H1 (cell line): ENCODE results near the gene TOM1L2. TPM values are rescaled to one million over a fixed set of nuclear protein-coding genes. Genes with fewer than 3 reads are reported as not detected.

ENCODE experiments used
- CTCF ChIA-PET: fragments of 300-600 bp; sonication (Branson Sonifier 250); formaldehyde crosslinking; loops from one replicate; lab custom pipeline; 2021; ENCODE audit not compliant: partially characterized antibody; lab: Charles Lee
- POLR2A ChIA-PET: fragments of 300-600 bp; sonication (Branson Sonifier 250); formaldehyde crosslinking; loops from one replicate; lab custom pipeline; 2021; ENCODE audit warnings: inconsistent platforms; ENCODE audit not compliant: partially characterized antibody; lab: Charles Lee
- DNase-seq, 2 experiments: peaks; one replicate each; pipeline versions ENCODE4 v3.0.0 to v3.0.0-alpha.2; 2010 to 2022; ENCODE audit warnings: low spot score in 2 of 2, low read depth in 1 of 2, mixed read lengths in 1 of 2
- FAIRE-seq: peaks from 2 replicates; lab custom pipeline; 2011; peaks lifted over from hg19 to GRCh38; lab: Jason Lieb, UNC
- H2AFZ ChIP-seq: 2 replicates; pipeline ENCODE4 v1.8.1; 2012; ENCODE audit warnings: low read length, inconsistent platforms
- H2AK5ac ChIP-seq: 2 replicates; pipeline ENCODE4 v1.6.1; 2013; ENCODE audit warnings: low read depth, low read length
- H2BK120ac ChIP-seq: replicated peaks from 2 replicates; pipeline ENCODE3; 2013; ENCODE audit warnings: low read depth, low read length, inconsistent platforms
- H2BK12ac ChIP-seq: 2 replicates; pipeline ENCODE4 v1.6.1; 2013; ENCODE audit warnings: low read depth, low read length
- H2BK15ac ChIP-seq: 2 replicates; pipeline ENCODE4 v1.6.1; 2013; ENCODE audit warnings: low read length
- H2BK20ac ChIP-seq: 2 replicates; pipeline ENCODE4 v1.6.1; 2013; ENCODE audit warnings: low read length
- H2BK5ac ChIP-seq: 2 replicates; pipeline ENCODE4 v1.6.1; 2013; ENCODE audit warnings: low read depth, low read length
- H3K14ac ChIP-seq: 2 replicates; pipeline ENCODE4 v1.6.1; 2013; ENCODE audit warnings: inconsistent platforms; ENCODE audit not compliant: insufficient read length
- H3K18ac ChIP-seq: 2 replicates; pipeline ENCODE4 v1.6.1; 2013; ENCODE audit warnings: low read length; ENCODE audit errors: extremely low read depth
- H3K23ac ChIP-seq: 2 replicates; pipeline ENCODE4 v1.6.1; 2013; ENCODE audit warnings: inconsistent platforms; ENCODE audit not compliant: insufficient read length
- H3K23me2 ChIP-seq: 2 replicates; pipeline ENCODE4 v1.6.1; 2013; ENCODE audit warnings: low read depth, low read length
- H3K27ac ChIP-seq: 2 replicates; pipeline ENCODE4 v1.6.1; 2011; ENCODE audit warnings: low read depth, low read length, inconsistent platforms
- H3K27me3 ChIP-seq, 4 experiments: replicated peaks in 1 of 4; 1 replicate in 1 of 4; 2 replicates in 3 of 4; pipeline versions ENCODE4 v1.6.1 to v1.8.1; 2011 to 2013; ENCODE audit warnings: low read length in 3 of 4, mild to moderate bottlenecking in 3 of 4, inconsistent platforms in 2 of 4, mixed read lengths in 2 of 4, moderate library complexity in 1 of 4; ENCODE audit not compliant: control insufficient read depth in 3 of 4, insufficient read depth in 3 of 4; ENCODE audit errors: extremely low read depth in 1 of 4
- H3K36me3 ChIP-seq, 4 experiments: 2 replicates each; pipeline versions ENCODE4 v1.6.1 to v1.8.1; 2011 to 2013; ENCODE audit warnings: mild to moderate bottlenecking in 4 of 4, low read length in 3 of 4, moderate library complexity in 2 of 4, control low read depth in 1 of 4, inconsistent platforms in 1 of 4; ENCODE audit not compliant: insufficient read depth in 4 of 4, control insufficient read depth in 2 of 4
- H3K4ac ChIP-seq: replicated peaks from 2 replicates; pipeline ENCODE3; 2013; ENCODE audit warnings: low read length, low read depth, mixed read lengths, inconsistent platforms; ENCODE audit not compliant: insufficient read length
- H3K4me1 ChIP-seq, 4 experiments: replicated peaks in 1 of 4; 1 replicate in 1 of 4; 2 replicates in 3 of 4; pipeline versions ENCODE4 v1.6.1 to v1.8.1; 2011 to 2013; ENCODE audit warnings: low read length in 3 of 4, inconsistent platforms in 2 of 4, mixed read lengths in 1 of 4; ENCODE audit not compliant: insufficient read depth in 4 of 4, control insufficient read depth in 3 of 4
- H3K4me2 ChIP-seq, 2 experiments: 2 replicates each; pipeline versions ENCODE4 v1.6.1 to v1.8.1; 2011 to 2013; ENCODE audit warnings: low read depth in 2 of 2, low read length in 2 of 2, control low read depth in 1 of 2, inconsistent platforms in 1 of 2, mild to moderate bottlenecking in 1 of 2; ENCODE audit not compliant: insufficient read depth in 1 of 2
- H3K4me3 ChIP-seq, 4 experiments: fragments of 200-600, 300-600 bp in 1 of 4; sonication (generic), shearing (Covaris generic), sonication (Bioruptor Twin) in 1 of 4; 2 replicates each; pipeline versions ENCODE4 v1.5.1 to v1.8.1; 2011 to 2016; ENCODE audit warnings: low read length in 4 of 4, low read depth in 3 of 4, control low read depth in 2 of 4, inconsistent platforms in 2 of 4, mild to moderate bottlenecking in 2 of 4, mixed read lengths in 1 of 4, moderate library complexity in 1 of 4; ENCODE audit not compliant: insufficient read depth in 2 of 4; ENCODE audit errors: extremely low read depth in 1 of 4
- H3K56ac ChIP-seq: replicated peaks from 2 replicates; pipeline ENCODE3; 2013; ENCODE audit warnings: low read depth, mild to moderate bottlenecking, mixed read lengths, low read length, inconsistent platforms; ENCODE audit not compliant: insufficient read length
- H3K79me1 ChIP-seq: 2 replicates; pipeline ENCODE4 v1.6.1; 2013; ENCODE audit warnings: low read depth, low read length, control low read depth
- H3K79me2 ChIP-seq, 2 experiments: 2 replicates each; pipeline versions ENCODE4 v1.6.1 to v1.8.1; 2012 to 2013; ENCODE audit warnings: low read length in 2 of 2, mild to moderate bottlenecking in 2 of 2, inconsistent platforms in 1 of 2; ENCODE audit not compliant: insufficient read depth in 2 of 2, control insufficient read depth in 1 of 2
- H3K9ac ChIP-seq, 4 experiments: replicated peaks in 1 of 4; 1 replicate in 1 of 4; 2 replicates in 3 of 4; pipeline versions ENCODE4 v1.6.1 to v1.8.1; 2011 to 2013; ENCODE audit warnings: low read depth in 3 of 4, low read length in 3 of 4, control low read depth in 2 of 4, mild to moderate bottlenecking in 2 of 4, moderate library complexity in 2 of 4, inconsistent platforms in 1 of 4; ENCODE audit errors: extremely low read depth in 1 of 4
- H3K9me3 ChIP-seq, 2 experiments: 2 replicates each; pipeline versions ENCODE4 v1.6.1 to v1.8.1; 2012 to 2013; ENCODE audit warnings: mild to moderate bottlenecking in 2 of 2, moderate library complexity in 2 of 2, control low read depth in 1 of 2, inconsistent platforms in 1 of 2, low read depth in 1 of 2, low read length in 1 of 2, mixed read lengths in 1 of 2; ENCODE audit not compliant: insufficient read depth in 2 of 2
- H4K20me1 ChIP-seq, 2 experiments: replicated peaks in 1 of 2; 2 replicates each; pipeline versions ENCODE3 to v1.8.1; 2011 to 2013; ENCODE audit warnings: inconsistent platforms in 2 of 2, low read length in 2 of 2, mild to moderate bottlenecking in 1 of 2; ENCODE audit not compliant: insufficient read depth in 2 of 2, control insufficient read depth in 1 of 2
- H4K5ac ChIP-seq: 2 replicates; pipeline ENCODE4 v1.6.1; 2013; ENCODE audit warnings: low read length, low read depth, mixed read lengths, inconsistent platforms; ENCODE audit not compliant: insufficient read length
- H4K8ac ChIP-seq: 2 replicates; pipeline ENCODE4 v1.8.0; 2013; ENCODE audit warnings: mild to moderate bottlenecking, moderate library complexity, low read length, inconsistent platforms; ENCODE audit not compliant: insufficient read depth; ENCODE audit errors: extremely low read depth
- H4K91ac ChIP-seq: replicated peaks from 2 replicates; pipeline ENCODE3; 2013; ENCODE audit warnings: low read length, mixed read lengths, inconsistent platforms; ENCODE audit not compliant: insufficient read length
- ATF3 ChIP-seq: IDR thresholded peaks from 2 replicates; pipeline ENCODE4 v1.6.1; 2011; ENCODE audit warnings: low read depth, mild to moderate bottlenecking, low read length; ENCODE audit not compliant: insufficient read depth
- FOSL1 ChIP-seq: IDR thresholded peaks from 2 replicates; pipeline ENCODE4 v1.6.1; 2011; ENCODE audit warnings: mild to moderate bottlenecking, low read depth, low read length, moderate library complexity; ENCODE audit not compliant: insufficient read depth
- HDAC2 ChIP-seq, 2 experiments: fragments of 300-600 bp in 1 of 2; sonication (generic) in 1 of 2; IDR thresholded peaks; 2 replicates each; pipeline ENCODE4 v1.6.1; 2011 to 2012; ENCODE audit warnings: low read depth in 2 of 2, low read length in 2 of 2, mild to moderate bottlenecking in 2 of 2, moderate library complexity in 2 of 2, borderline replicate concordance in 1 of 2, inconsistent platforms in 1 of 2
- POU5F1 ChIP-seq: IDR thresholded peaks from 2 replicates; pipeline ENCODE4 v1.6.1; 2011; ENCODE audit warnings: low read depth, mild to moderate bottlenecking, low read length, moderate library complexity
- RBBP5 ChIP-seq: IDR thresholded peaks from 2 replicates; pipeline ENCODE4 v1.7.1; 2012; ENCODE audit warnings: low read depth, mild to moderate bottlenecking, inconsistent platforms, low read length, moderate library complexity, borderline replicate concordance
- RFX5 ChIP-seq: IDR thresholded peaks from 2 replicates; pipeline ENCODE4 v1.6.1; 2011; ENCODE audit warnings: low read depth, low read length, improper control_type of control experiment, borderline replicate concordance
- RNF2 ChIP-seq: fragments of 200-900, 300-1000 bp; sonication (generic); IDR thresholded peaks from 2 replicates; pipeline ENCODE4 v1.7.1; 2016; ENCODE audit warnings: borderline replicate concordance, low read depth, mild to moderate bottlenecking, antibody characterized with exemption, low read length; ENCODE audit not compliant: poor library complexity, severe bottlenecking; ENCODE audit errors: missing control alignments
- SP4 ChIP-seq: IDR thresholded peaks from 2 replicates; pipeline ENCODE4 v1.6.1; 2012; ENCODE audit warnings: low read length, inconsistent platforms
- TEAD4 ChIP-seq: IDR thresholded peaks from 2 replicates; pipeline ENCODE4 v1.6.1; 2012; ENCODE audit warnings: low read depth, low read length, inconsistent platforms, mixed read lengths
- ZNF274 ChIP-seq: IDR thresholded peaks from 2 replicates; pipeline ENCODE4 v1.7.0; 2012; ENCODE audit warnings: low read length, borderline replicate concordance; ENCODE audit errors: extremely low read depth
- WGBS, 2 experiments: shearing (Covaris generic) in 1 of 2; methylation state at CpG; one replicate each; pipeline versions ENCODE4 v1.1.6 to v1.1.7; 2013 to 2015; ENCODE audit warnings: low lambda C conversion rate in 2 of 2, mixed read lengths in 2 of 2, inconsistent platforms in 1 of 2, low coverage in 1 of 2, missing lambda C conversion rate in 1 of 2; ENCODE audit not compliant: insufficient replicate concordance in 2 of 2, insufficient coverage in 1 of 2, insufficient read length in 1 of 2; ENCODE audit errors: extremely low coverage in 1 of 2, missing lambda C conversion rate in 1 of 2; 5-methylcytosine and 5-hydroxymethylcytosine counted together
- polyA plus RNA-seq, 7 experiments: library from polyadenylated mRNA; depleted of rRNA in 3 of 7; stranded (reverse) in 5 of 7; unstranded in 2 of 7; fragments of >200 nt in 5 of 7; fragments of 200-250 nt in 2 of 7; gene quantifications; 1 replicate in 5 of 7; 2 replicates in 1 of 7; 4 replicates in 1 of 7; pipeline versions ENCODE4 v1.2.1 to v1.2.3, GENCODE V29; 2011 to 2013; ENCODE audit warnings: missing spikeins in 2 of 7, mixed read lengths in 2 of 7
- total RNA-seq: library from RNA; stranded (reverse); fragmentation: NEBNext Ultra II Directional; extraction: Animal tissue kit (Norgen Biotek cat#: 25700); gene quantifications from 2 replicates; pipeline ENCODE4 v1.2.1, GENCODE V29; 2021
- TF ChIP-seq, protein P1 (sequence below): IDR thresholded peaks from 2 replicates; pipeline ENCODE4 v1.6.1; 2012; ENCODE audit warnings: inconsistent platforms
- TF ChIP-seq, protein P2 (sequence below): IDR thresholded peaks from 2 replicates; pipeline ENCODE4 v1.6.1; 2012; ENCODE audit warnings: inconsistent platforms

The TOM1L2 gene
- total and polyA plus RNA-seq, 2 of the 8 experiments (the other 6 are each of a cell fraction or from before 2014, with no cell fraction given) = 2.0 to 3.4 TPM

- Histone ChIP-seq H3K27me3 (peaks cover 0 to 6% (median 3%) of the 10 kb centered on the region in 4 experiments; a peak in 4 of 7 replicates), H3K36me3 (no peaks in the 10 kb centered on the region), H4K5ac (no peak overlapping the region), H3K79me1 (no peaks in the 10 kb centered on the region), H4K91ac (no peak overlapping the region), H3K14ac (no peak overlapping the region), H3K9ac (no peak overlapping the region), H2AFZ (no peak overlapping the region), H2BK120ac (no peak overlapping the region), H2BK5ac (no peak overlapping the region), H4K8ac (no peak overlapping the region), H3K18ac (no peak overlapping the region), H3K4me1 (peaks cover 3 to 15% (median 11%) of the 10 kb centered on the region in 4 experiments), H2BK20ac (no peak overlapping the region), H3K56ac (no peak overlapping the region), H3K4me3 (no peak overlapping the region), H2BK12ac (no peak overlapping the region), H4K20me1 (no peaks in the 10 kb centered on the region), H3K4me2 (no peak overlapping the region), H3K9me3 (no peaks in the 10 kb centered on the region), H2BK15ac (no peak overlapping the region), H3K4ac (no peak overlapping the region), H3K23ac (no peak overlapping the region), H3K79me2 (no peaks in the 10 kb centered on the region), H3K27ac (no peak overlapping the region), H2AK5ac (no peak overlapping the region), H3K23me2 (no peaks in the 10 kb centered on the region)
- 85% methylated on average over 3 of the region's 3 CpGs; no CpG with 5 or more reads in 1 of the 2 experiments for WGBS, 2 experiments
- ChIA-PET CTCF (interaction anchor here (0.6 to 26.2 kb wide), 8 partner anchors 12 to 132 kb away, joined by 3 to 404 read pairs (median 3); no protein-coding TSS in a partner anchor), POLR2A (no interaction called here)
- no peak for FAIRE-seq
- DNase-seq = no peak
- TF ChIP-seq TEAD4 (no peak), RNF2 (no peak), SP4 (no peak), FOSL1 (no peak), RFX5 (no peak), ATF3 (no peak), HDAC2 (IDR thresholded peaks at IDR 0.05; ENCODE audit: borderline replicate concordance in 1 of 2, low read depth in 2 of 2, low read length in 2 of 2) (no peak), ZNF274 (no peak), POU5F1 (no peak), RBBP5 (no peak)
- TF ChIP-seq, protein P1, sequence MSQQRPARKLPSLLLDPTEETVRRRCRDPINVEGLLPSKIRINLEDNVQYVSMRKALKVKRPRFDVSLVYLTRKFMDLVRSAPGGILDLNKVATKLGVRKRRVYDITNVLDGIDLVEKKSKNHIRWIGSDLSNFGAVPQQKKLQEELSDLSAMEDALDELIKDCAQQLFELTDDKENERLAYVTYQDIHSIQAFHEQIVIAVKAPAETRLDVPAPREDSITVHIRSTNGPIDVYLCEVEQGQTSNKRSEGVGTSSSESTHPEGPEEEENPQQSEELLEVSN = no peak
- TF ChIP-seq, protein P2, sequence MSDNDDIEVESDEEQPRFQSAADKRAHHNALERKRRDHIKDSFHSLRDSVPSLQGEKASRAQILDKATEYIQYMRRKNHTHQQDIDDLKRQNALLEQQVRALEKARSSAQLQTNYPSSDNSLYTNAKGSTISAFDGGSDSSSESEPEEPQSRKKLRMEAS = no peak
Measured at GRCh38 chr17:17871913-17872312, 100.3 kb downstream of the TOM1L2 start.
